ENCODE data around the gene HDAC4. TPM values are rescaled to one million over a fixed set of nuclear protein-coding genes. Genes with fewer than 3 reads are reported as not detected.

HDAC4 gene
- total and polyA plus RNA-seq, 2 of the 8 experiments (the other 6 are each of a cell fraction or from before 2014, with no cell fraction given), result 15.4 to 31.5 TPM

GRCh38 chr2:239132156-239132709 lies 268.6 kb downstream of the HDAC4 start (continued):
- TF ChIP-seq CHD7 (IDR thresholded peaks at IDR 0.05; ENCODE audit: insufficient replicate concordance, low read length) (no peak), RAD21 (IDR thresholded peaks at IDR 0.05 in 1 of 2, conservative IDR thresholded peaks at IDR 0.05 in 1 of 2; ENCODE audit: low read depth in 2 of 2, low read length in 2 of 2) (no peak), EZH2 (IDR thresholded peaks at IDR 0.05; ENCODE audit: low read depth, low read length, severe bottlenecking) (no peak), SIX5 (IDR thresholded peaks at IDR 0.05; ENCODE audit: low read depth, low read length) (no peak), RFX5 (IDR thresholded peaks at IDR 0.05; ENCODE audit: borderline replicate concordance, low read depth, low read length) (no peak), RNF2 (IDR thresholded peaks at IDR 0.05; ENCODE audit: borderline replicate concordance, low read depth, low read length, missing control alignments, poor library complexity, severe bottlenecking) (no peak)

All from H1 (cell line).